IPS DF 19.7 (cell line): ENCODE data around the gene HIRIP3.

Source experiments
- DNase-seq: peaks from one replicate; pipeline ENCODE4 v3.0.0-alpha.2; 2013; ENCODE audit warnings: low read depth, low spot score

Gene HIRIP3

GRCh38 chr16:29999605-30000004, 4.2 kb upstream of the HIRIP3 start:
- no peak for DNase-seq

GRCh38 chr16:29996766-29997250, 1.4 kb upstream of the HIRIP3 start:
- DNase-seq = no peak

GRCh38 chr16:29995911-29996765, 721 bp upstream of the HIRIP3 start, which contains the start of gene INO80E:
INO80E (plus strand) TSS chr16:29996241; CDS start chr16:29996311, 70 bp downstream.
- peak; percentile 92 for DNase-seq

GRCh38 chr16:29994600-29995323, 655 bp downstream of the HIRIP3 start:
- no peak for DNase-seq

GRCh38 chr16:29993903-29994599, 1.4 kb downstream of the HIRIP3 start:
- no peak for DNase-seq

GRCh38 chr16:29993191-29993902, 2.1 kb downstream of the HIRIP3 start:
- no peak for DNase-seq

GRCh38 chr16:29992344-29992967, 3.0 kb downstream of the HIRIP3 start:
- DNase-seq = no peak

GRCh38 chr16:29991571-29991904, 3.9 kb downstream of the HIRIP3 start:
- no peak for DNase-seq

GRCh38 chr16:29990883-29991570, 4.4 kb downstream of the HIRIP3 start:
- no peak for DNase-seq

GRCh38 chr16:29990034-29990433, 5.4 kb downstream of the HIRIP3 start:
- no peak for DNase-seq

- no peak for DNase-seq
Observed at GRCh38 chr16:29989111-29989858, 6.1 kb downstream of the HIRIP3 start.

- no peak for DNase-seq
Observed at GRCh38 chr16:29988346-29989075, 6.9 kb downstream of the HIRIP3 start.

- DNase-seq = no peak
Observed at GRCh38 chr16:29987371-29988085, 7.9 kb downstream of the HIRIP3 start.

- DNase-seq = no peak
Observed at GRCh38 chr16:29986931-29987330, 8.5 kb downstream of the HIRIP3 start.

- no peak for DNase-seq
Observed at GRCh38 chr16:29986231-29986630, 9.2 kb downstream of the HIRIP3 start.

- DNase-seq = no peak
Observed at GRCh38 chr16:29985271-29985811, 10.1 kb downstream of the HIRIP3 start.

GRCh38 chr16:29984764-29985147, 10.7 kb downstream of the HIRIP3 start:
- DNase-seq = no peak

- no peak for DNase-seq
Observed at GRCh38 chr16:29984137-29984763, 11.2 kb downstream of the HIRIP3 start.
